NCI-H748 (cell line): ENCODE measurements around the gene FRRS1L.
"Not testable (repeated sequence)": the region's sequence is repeated elsewhere in the genome, so short reads cannot be mapped to it uniquely, and the experiment has no call there.

Experiments
- DNase-seq: peaks from one replicate; lab custom pipeline; 2025; ENCODE audit not compliant: unreplicated experiment; lab: John Stamatoyannopoulos, UW

Gene FRRS1L

DNA sequence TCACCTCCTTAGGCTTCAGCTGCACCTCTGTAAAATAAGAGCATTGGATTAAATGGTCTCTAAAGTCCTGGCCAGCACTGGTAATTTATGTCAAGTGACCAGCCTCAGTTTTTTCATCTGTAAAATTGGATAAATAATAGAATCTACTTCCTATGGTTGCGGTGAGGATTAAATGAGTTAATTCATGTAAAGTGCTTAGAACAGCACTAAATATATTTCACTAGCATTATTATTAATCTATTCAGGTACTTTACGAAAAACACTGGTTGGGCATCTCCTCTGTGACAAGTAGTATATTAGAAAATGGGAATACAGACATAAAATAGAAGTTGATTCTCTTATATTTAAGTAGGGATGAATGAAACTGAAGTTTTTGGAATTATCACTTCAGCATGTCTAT is 33.5 kb downstream of the FRRS1L start:
- no peak for DNase-seq

DNA sequence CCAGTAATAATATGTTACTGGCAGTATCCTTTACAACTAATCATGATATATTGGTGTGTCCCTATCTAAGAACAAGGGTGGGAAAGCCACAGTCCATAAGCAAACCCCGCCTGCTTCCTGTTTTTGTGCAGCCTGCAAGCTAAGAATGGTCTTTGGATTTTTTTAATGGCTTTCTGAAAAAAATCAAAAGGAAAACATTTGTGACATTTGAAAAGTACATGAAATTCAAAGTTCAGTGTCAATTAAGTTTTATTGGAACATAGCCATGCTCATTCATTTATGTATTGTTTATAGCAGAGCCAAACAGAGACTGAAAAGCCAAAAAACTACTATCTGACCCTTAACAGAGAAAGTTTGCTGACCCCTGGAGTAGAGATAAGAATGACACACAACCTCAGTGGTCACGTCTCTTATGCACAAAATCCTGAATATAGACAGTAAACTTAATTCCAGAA is 34.5 kb downstream of the FRRS1L start:
- DNase-seq, result no peak

DNA sequence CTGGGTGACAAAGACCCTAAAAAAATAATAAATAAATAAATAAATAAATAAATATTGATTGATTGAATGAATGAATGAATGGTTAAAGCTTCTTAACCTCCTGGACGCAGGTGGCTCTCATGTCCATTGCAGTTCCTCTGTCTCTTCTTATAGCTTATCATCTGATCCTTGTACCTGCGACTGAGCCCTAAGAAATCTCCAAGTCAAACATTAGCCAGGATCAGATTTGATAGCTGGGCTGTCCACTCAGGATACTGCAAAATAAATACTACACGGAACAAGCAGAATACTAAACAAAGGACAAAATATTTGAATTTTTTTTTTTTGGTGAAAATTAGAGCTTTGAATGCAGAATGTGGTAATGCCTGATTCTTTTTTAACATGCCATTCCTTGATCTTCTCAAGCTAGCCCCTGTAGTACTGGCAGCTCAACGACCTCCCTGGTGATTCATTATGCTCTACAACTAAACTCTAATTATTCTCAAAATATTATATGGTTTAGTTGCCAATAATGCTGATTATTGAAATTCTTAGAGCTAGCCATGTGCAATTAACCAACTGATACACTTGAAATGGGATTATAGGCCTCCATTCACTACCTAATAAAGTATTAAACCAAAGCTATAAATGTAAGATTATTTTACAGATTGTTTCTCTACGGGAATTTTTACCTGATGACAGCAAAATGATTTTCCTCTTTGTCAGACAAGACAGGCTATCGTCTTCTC is 37.4 kb downstream of the FRRS1L start:
- no peak for DNase-seq

DNA sequence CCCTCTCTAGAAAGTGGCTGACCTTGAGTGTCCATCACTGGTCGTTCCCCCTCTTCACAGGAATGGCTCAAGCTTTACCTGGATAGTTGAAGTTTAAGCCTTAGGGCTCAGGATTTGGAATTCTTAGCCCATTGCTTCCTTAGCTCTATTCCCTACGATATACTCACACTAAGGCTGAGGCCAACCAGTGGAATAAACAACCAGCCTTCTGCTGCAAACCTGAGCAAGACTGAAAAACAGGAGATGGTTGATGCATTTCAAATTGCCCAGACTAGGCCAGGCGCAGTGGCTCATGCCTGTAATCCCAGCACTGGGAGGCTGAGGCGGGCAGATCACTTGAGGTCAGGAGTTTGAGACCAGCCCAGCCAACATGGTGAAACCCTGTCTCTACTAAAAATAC is 40.4 kb downstream of the FRRS1L start:
- not testable (repeated sequence) for DNase-seq

DNA sequence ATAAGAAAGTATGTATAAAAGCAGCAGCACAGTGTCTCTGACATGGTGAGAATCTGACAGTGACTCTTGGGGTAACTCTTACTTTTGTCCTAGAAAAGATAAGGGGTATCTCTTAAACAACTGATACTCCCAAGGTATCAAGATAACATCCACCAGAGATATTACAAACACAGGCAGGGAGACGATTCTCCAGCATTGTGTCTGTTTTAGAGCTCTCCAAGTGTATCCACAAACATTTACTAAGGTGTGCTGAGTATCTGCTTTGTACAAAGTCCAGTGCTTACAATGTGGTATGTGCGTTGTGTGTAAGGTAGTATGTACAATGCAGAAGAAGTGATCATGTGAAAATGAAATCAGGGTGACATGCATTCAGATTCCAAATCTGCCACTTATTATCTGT is 42.9 kb downstream of the FRRS1L start:
- no peak for DNase-seq

DNA sequence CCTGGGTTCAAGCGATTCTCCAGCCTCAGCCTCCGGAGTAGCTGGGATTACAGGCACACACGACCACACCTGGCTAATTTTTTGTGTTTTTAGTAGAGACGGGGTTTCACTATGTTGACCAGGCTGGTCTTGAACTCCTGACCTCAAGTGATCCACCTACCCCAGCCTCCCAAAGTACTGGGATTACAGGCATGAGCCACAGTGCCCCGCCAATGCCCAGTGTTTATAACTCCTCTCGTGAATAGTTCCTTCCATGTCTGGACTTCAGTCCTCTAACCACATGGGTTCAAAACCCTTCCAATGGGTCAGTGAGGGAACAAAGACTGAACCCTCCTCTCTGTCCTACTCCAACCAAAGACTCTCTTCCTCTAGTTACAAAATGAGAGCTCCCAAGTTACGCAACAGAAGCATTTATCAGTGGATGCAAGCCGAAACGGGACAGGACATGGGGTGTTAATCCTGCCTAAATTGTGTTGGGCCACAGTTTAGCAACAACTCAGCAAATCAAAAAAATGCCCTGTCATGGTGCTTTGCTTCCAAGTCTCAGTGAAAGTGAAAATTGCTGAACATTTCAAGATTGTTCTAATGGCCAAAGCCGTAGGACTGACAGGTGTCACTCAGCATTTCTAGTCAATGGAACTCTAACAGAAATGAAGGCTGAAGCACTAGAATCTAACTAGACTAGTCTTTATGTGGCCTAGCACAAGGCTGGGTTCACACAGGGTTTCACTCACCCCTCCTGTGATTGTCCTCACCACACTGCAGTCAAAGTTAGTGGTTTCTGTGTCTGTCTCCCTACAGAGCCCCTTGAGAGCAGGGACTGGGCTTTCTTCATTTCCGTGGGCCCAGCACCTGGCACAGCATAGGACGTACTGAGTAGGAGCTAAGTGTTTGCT is 44.1 kb downstream of the FRRS1L start:
- no peak for DNase-seq

DNA sequence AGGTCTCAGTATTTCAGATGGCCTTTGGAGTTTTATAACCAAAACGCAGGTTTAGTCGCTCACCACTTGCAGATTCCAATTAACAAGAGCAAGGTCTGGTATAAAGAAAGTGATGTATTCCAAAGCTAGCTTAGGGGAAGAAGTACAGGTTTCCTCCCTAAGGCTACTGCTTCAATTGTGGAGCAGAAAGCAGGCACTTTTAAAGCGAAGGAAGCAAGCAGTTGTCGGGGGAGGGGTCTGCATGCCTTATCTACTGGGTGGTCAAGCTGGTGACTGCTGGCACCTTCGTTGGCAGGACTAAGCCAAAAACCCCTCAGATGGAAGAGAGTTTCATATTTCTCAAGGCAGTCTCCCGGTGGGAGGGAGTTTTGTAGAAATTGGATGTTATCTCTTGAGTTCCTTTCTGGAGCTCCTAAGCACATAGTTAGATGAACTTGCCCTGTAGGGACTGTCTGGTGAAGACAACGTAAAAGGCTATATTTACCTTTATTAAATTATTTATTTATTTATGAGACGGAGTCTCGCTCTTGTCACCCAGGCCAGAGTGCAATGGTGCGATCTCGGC is 45.7 kb downstream of the FRRS1L start:
- no peak for DNase-seq

DNA sequence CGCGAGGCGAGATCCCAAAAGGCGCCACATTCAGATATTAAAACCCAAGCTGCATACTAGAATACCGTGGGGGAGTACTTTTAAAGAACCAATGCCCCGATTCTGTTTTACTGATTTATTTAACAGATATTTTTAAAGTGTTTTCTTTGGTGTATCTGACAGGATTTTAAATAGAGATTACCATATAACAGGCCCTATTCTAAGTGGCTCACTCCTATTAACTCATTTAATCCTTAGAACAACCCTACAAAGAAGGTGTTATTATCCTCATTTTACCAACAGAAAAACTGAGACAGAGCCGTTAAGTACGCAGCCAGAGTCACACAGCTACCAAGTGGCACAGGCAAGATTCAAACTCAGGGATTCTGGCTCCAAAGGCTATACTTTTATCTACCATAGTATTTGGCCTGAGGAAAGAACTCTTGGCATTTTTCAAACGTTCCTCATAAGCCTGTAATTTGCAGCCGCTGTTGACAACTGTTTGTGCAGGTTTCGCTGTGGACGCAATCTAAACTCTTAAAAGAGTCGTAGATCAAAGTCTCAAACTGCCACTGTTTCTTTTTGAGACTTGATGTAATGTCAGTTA is 46.8 kb downstream of the FRRS1L start:
- DNase-seq, result no peak

DNA sequence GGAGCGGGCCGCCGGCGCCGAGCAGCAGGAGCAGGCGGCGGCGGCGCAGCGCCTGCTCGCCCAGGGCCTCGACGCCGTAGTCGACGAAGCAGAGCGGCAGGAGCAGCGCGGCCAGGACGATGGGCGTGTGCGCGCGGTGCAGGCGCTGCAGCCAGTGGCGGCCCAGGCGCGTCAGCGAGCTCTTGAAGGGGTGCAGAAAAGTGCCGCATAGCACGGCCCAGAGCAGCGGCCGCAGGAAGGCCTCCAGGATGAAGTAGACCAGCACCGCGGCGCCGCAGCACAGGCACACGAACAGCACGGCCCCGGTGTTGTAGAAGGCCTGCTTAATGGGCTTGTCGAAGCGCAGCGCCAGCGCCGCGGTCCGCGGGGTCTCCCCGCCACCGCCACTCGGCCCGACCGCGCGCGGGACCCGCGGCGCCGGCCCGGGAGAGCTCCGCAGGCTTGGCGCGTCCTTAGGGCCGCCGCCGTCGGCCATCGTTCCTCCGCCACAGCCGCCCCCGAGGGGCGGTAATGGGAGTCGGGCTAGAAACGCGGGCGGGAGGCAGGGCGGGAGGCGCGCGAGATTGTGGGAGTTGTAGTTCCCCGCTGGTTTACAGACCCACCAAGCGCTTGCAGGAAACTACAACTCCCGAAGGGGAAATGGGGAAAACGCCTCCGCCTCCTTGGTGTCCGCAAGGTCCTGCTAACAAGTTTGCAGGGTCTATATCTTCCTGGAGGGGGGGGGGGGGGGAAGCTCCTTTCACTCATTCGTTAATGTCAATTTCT is 47.4 kb downstream of the FRRS1L start, which contains the start of gene TMEM245:
Gene TMEM245 (minus strand): TSS at position 509 of the 765 bp plus-strand sequence. CDS start 34 bp downstream, at position 475.
- peak; percentile 99 for DNase-seq

DNA sequence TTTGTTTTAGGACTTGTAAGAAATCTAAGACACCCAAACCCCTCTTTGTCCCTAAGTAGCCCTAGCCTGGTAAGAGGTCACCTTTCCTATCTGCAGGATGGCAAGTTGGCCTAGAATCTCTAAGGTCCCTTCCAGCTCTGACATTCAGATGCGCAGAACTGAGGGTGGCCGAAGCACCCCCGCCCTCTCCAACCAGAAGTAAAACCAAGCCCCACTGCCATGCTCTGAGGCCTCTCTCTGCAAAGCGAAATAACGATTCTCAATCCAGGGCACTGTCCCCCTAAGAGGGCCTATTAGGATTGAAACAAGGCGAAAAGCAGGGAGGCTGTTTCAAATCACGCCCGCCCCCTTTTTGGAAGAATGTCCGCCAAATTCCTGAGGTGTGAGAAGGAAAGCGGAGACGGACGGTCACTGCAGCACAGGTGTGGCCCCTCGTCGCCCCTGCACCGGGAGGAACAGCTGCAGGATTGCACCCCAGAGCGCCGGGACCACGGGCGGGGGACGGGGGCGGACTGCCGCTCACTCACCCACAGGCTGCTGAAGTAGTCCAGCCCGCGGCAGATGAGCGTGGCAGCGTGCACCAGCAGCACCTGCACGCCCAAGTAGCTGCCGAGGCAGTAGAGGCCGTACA is 48.1 kb downstream of the FRRS1L start:
- DNase-seq, result peak; percentile 47

DNA sequence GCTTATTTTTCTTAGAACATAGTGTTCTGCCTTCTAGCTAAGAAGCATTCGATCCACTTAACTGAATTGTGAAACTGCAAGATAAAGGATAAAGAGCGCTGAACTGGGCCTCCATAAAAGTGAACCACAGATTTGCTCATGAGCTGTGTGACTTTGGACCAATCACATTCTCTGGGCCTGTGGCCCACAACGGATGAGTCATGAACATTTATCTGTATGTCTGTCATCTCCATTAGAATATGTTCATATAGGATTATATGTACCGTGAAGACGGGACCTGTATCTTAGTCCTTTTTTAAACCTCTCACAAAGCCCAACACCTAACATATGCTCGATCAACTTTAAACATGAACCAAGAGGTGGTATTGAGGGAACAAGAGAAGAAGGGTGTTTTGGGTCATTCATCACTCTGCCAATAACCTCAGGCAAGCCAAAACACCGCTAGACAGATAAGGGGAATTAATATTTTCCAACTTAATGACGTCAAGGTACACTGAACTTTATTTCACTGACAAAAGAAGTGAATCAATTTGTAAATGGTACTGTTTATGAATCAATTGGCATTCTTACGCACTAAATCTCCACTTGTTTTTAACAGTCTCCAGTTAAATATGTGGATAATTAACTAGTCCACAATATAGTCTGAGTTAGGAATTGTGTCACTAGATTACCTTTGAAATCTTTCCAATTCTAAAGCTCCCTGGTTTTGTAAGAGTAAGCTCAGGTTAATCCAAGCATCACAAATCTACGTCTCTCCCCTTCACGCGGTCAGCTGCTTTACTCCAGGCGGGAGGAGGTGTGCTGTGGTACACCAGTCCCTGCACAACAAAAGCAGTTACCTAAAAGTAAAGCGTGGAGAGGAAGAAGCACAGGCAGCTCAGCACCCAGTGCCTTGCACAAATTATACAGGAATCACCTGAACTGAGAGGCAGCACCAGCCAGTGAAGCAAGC is 48.9 kb downstream of the FRRS1L start:
- peak; percentile 47 for DNase-seq

DNA sequence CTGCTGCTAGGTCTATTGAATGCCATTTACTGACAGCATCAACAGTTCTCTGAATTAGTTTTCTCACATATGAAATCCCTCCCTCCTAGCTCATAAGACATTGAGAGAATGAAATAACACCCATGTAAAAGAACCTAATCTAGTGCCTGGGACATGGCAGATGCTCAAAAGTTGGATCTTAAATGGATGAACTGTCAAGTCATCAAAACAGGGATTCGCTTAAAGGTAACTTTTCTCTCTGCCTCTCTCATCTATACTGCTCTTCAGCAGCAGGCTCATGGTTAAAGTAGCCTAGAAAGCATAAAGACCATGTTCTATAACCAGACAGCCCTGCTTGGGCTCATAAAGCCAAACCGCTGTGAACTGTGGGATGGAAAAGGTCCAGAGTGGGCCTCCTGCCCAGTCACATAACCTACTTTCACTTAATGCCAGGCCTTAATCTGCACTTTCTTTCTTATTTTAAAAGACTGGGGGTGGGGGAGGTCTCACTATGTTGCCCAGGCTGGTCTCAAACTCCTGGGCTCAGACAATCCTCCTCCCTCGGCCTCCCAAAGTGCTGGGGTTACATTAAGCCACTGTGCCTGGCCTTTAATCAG is 51.0 kb downstream of the FRRS1L start:
- no peak for DNase-seq

DNA sequence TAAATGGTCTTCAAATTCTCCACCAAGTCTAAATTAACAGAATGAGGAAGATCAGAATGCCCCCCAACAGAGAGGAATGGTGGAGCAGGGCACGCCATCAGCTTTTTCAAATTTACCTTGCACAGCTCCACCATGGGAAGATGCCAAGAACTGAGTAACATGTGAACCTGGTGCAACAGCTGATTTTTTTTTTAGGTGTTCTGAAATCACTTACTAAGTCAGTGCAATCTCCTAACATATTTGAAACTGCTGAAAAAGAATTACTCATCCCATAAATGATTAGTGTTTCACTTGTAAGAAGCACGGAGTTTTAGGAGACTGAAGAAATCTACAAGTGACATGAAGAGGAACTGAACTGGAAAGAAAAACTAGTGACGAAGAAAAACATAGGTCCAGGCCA is 52.4 kb downstream of the FRRS1L start:
- no peak for DNase-seq

DNA sequence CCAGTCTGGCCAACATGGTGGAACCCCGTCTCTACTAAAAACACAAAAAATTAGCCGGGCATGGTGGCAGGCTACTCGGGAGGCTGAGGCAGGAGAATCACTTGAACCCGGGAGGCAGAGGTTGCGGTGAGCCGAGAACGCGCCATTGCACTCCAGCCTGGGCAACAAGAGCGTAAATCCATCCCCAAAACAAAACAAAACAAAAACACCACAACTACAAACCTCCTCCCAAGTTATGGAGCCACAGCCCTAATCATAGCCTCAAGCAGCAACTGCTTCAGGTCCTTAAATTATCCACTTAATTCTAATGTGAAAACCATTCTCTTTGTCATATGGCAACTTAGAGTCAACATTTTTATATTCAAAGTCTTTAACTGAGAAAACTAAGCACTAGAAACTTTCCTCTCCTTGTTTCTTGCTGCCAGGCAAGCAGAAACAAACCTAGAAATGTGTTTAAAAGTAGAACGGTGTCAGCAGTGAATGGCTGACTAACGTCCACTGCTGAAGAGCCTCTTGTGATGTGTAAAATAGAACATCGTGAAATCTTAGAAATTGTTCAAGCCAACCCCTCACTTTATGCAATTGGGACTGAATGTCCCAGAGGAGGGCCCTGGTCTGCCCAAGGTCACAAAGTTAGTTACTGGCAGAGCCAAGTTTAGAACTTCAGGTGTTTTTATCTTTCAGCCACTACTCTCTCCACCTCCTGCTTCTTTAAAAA is 53.0 kb downstream of the FRRS1L start:
- DNase-seq, result no peak

DNA sequence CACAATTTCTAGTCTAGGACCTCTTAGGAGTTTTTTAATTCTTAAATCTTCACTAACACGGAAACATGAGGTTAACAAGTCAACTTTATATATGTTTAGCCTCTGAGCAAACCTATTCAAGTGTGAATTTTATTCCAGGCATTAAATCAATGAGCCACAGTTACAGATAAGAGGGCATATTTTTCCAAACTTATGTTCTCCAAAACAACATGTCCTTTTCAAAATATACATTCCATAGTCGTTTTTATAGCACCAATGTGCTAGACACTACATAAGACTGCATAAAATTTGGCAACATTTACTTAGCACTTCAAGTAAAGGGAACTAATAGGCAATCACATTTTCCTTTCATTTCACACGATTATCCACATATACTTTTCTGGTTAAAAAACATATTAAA is 53.8 kb downstream of the FRRS1L start:
- no peak for DNase-seq

DNA sequence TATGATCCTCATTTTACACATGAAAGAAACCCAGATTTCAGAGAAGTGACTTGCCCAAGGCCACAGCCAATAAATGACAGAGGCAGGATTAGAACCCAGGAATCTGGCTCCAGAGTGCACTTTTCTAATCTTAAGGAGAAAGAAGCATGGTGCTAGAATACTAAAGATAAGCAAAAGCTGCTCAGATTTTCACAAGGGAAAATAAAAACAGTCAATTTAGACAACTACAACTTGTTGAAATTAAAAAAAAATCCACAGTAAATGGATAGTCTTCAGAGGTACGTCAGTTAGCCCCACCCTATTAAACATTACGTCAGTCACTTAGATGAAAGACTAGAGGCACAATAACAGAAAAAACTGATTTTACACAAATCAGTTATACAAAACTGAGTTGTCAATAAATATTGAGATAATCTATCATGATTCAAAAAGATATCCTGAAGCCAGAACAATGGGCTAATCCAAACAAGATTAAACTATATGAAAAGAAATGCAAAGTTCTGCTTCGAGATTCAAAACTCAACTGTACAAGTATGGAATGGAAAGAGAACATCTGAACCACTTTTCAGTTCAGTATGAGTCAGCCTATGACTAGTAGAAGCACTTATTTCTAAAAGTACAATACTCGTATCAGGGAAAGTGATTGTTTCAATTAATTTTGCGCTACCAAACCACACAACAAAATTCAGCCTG is 56.6 kb downstream of the FRRS1L start:
- no peak for DNase-seq

DNA sequence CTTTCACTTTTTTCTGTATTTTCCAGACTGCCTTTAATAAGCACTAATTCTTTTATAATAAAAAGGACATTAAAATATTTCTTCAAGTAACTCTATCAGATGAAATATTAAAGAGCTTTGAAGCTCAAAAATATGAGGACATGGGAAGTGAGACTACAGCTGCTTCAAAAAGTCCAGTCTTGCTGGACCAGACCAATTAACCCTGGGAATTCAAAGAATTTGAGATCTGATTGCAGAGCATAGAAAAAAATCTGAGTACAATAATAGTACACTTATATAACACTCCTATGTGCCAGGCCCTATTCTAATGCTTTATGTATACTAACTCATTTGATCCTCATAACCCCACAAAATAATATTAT is 57.1 kb downstream of the FRRS1L start:
- no peak for DNase-seq

DNA sequence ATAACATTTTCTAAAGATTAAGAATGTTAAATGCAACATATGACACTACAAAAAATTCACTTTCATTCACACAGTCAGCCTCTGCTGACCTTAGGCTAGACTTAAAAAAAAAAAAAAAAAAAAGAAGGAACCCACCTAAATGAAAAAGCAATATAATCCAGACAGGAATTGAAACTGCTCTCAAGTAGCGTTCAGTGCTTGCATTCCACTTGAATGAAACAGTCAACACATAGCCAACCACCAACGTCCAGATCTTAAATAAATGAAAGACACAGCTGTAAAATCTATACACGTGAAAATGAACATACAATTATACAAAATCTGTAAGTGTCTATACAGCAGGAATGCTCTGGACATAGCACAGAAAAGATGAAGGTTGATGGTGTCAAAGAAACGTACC is 58.7 kb downstream of the FRRS1L start:
- no peak for DNase-seq
